Neural cell (in vitro differentiated cells): ENCODE measurements around the gene CRX.

Experiments used
- EP300 ChIP-seq: fragments of 450-650 bp; conservative IDR thresholded peaks from 2 replicates; pipeline ENCODE4 v1.6.1; 2014; ENCODE audit warnings: antibody characterized with exemption, mild to moderate bottlenecking, moderate library complexity; ENCODE audit not compliant: poor library complexity, severe bottlenecking
- EZH2 ChIP-seq: fragments of 200-600, 300-800 bp; shearing (Covaris generic), sonication (generic); IDR thresholded peaks from 2 replicates; pipeline ENCODE4 v1.6.1; 2014; ENCODE audit warnings: antibody characterized with exemption, low read length, borderline replicate concordance, mild to moderate bottlenecking; ENCODE audit not compliant: insufficient read depth, poor library complexity, severe bottlenecking
- POLR2AphosphoS5 ChIP-seq: IDR thresholded peaks from 2 replicates; pipeline ENCODE4 v1.6.1; 2012
- RAD21 ChIP-seq: fragments of 450-650 bp; conservative IDR thresholded peaks from 2 replicates; pipeline ENCODE4 v1.6.1; 2014; ENCODE audit warnings: antibody characterized with exemption, mild to moderate bottlenecking, moderate library complexity
- TF ChIP-seq, protein P1 (sequence below): fragments of 450-650 bp; IDR thresholded peaks from 2 replicates; pipeline ENCODE4 v1.5.1; 2014; ENCODE audit warnings: antibody characterized with exemption, mild to moderate bottlenecking, moderate library complexity; ENCODE audit not compliant: poor library complexity, severe bottlenecking
- TF ChIP-seq, protein P2 (sequence below): IDR thresholded peaks from 2 replicates; pipeline ENCODE4 v1.6.1; 2012; ENCODE audit warnings: borderline replicate concordance

GRCh38 chr19:47860602-47861297, 39.0 kb downstream of the CRX start:
- TF ChIP-seq, protein P1, sequence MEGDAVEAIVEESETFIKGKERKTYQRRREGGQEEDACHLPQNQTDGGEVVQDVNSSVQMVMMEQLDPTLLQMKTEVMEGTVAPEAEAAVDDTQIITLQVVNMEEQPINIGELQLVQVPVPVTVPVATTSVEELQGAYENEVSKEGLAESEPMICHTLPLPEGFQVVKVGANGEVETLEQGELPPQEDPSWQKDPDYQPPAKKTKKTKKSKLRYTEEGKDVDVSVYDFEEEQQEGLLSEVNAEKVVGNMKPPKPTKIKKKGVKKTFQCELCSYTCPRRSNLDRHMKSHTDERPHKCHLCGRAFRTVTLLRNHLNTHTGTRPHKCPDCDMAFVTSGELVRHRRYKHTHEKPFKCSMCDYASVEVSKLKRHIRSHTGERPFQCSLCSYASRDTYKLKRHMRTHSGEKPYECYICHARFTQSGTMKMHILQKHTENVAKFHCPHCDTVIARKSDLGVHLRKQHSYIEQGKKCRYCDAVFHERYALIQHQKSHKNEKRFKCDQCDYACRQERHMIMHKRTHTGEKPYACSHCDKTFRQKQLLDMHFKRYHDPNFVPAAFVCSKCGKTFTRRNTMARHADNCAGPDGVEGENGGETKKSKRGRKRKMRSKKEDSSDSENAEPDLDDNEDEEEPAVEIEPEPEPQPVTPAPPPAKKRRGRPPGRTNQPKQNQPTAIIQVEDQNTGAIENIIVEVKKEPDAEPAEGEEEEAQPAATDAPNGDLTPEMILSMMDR, result no peak
- TF ChIP-seq EZH2 (no peak), POLR2AphosphoS5 (no peak), EP300 (no peak), RAD21 (no peak)
- TF ChIP-seq, protein P2, sequence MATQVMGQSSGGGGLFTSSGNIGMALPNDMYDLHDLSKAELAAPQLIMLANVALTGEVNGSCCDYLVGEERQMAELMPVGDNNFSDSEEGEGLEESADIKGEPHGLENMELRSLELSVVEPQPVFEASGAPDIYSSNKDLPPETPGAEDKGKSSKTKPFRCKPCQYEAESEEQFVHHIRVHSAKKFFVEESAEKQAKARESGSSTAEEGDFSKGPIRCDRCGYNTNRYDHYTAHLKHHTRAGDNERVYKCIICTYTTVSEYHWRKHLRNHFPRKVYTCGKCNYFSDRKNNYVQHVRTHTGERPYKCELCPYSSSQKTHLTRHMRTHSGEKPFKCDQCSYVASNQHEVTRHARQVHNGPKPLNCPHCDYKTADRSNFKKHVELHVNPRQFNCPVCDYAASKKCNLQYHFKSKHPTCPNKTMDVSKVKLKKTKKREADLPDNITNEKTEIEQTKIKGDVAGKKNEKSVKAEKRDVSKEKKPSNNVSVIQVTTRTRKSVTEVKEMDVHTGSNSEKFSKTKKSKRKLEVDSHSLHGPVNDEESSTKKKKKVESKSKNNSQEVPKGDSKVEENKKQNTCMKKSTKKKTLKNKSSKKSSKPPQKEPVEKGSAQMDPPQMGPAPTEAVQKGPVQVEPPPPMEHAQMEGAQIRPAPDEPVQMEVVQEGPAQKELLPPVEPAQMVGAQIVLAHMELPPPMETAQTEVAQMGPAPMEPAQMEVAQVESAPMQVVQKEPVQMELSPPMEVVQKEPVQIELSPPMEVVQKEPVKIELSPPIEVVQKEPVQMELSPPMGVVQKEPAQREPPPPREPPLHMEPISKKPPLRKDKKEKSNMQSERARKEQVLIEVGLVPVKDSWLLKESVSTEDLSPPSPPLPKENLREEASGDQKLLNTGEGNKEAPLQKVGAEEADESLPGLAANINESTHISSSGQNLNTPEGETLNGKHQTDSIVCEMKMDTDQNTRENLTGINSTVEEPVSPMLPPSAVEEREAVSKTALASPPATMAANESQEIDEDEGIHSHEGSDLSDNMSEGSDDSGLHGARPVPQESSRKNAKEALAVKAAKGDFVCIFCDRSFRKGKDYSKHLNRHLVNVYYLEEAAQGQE, result no peak
